ENCODE measurements around the gene KATNB1. TPM values are rescaled to one million over a fixed set of nuclear protein-coding genes. Genes with fewer than 3 reads are reported as not detected.

KATNB1 gene
- polyA plus RNA-seq, 2 of the 4 experiments (the other 2 are of a cell fraction), result 21.0 to 21.1 TPM

DNA sequence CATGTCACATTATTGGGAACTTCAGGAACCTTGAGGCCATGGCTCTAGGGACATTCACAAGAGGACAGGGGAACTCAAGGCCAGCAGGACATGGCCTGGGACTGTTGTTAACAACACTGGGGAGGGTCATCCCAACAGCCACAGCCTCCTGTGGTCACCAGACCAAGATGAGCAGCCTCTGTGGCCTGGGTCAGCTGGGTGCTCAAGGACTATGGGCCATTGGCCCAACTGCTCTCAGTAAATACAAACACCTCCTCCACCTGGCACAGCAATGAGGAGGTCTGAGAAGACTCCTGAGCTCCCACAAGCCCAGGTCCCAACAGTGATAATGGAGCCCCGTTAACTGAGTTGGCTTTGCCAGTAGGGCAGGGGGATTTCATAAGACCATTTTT lies 45.8 kb downstream of the KATNB1 start:
- DNase-seq (ENCODE audit: low read depth in 1 of 2, low spot score in 1 of 2) (no peak), ATAC-seq (no peak), FAIRE-seq (no peak)
- H3K9me3 ChIP-seq, result no peaks in the 10 kb centered on the region
- ChIA-PET POLR2A (interaction anchor here (1.1 kb wide), 2 partner anchors 16 to 19 kb away, joined by 3 to 6 read pairs; no protein-coding TSS in a partner anchor), CTCF (interaction anchor here (1.0 to 4.1 kb wide), 6 partner anchors 9 to 205 kb away, joined by 4 to 40 read pairs (median 6); no protein-coding TSS in a partner anchor)
- WGBS (ENCODE audit: missing lambda C conversion rate), result 50% methylated on average over 1 of the region's 1 CpG
- H3K4me2 ChIP-seq, result no peak overlapping the region
- H3K27ac ChIP-seq, result peak overlapping the region in 1 of 2 experiments; percentile 76; a peak in 3 of 6 replicates
- peaks cover 74% of the 10 kb centered on the region for H3K4me1 ChIP-seq
- no peak overlapping the region for H3K4me3 ChIP-seq
- TF ChIP-seq, protein P1, sequence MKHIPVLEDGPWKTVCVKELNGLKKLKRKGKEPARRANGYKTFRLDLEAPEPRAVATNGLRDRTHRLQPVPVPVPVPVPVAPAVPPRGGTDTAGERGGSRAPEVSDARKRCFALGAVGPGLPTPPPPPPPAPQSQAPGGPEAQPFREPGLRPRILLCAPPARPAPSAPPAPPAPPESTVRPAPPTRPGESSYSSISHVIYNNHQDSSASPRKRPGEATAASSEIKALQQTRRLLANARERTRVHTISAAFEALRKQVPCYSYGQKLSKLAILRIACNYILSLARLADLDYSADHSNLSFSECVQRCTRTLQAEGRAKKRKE (CRISPR knock-in tag; IDR thresholded peaks at IDR 0.05; ENCODE audit: low read depth), result no peak
- no peak for TF ChIP-seq RAD21 (conservative IDR thresholded peaks at IDR 0.05 in 1 of 2, IDR thresholded peaks at IDR 0.05 in 1 of 2)
- no peak for TF ChIP-seq NPAS2 (CRISPR knock-in tag; IDR thresholded peaks at IDR 0.05; ENCODE audit: borderline replicate concordance)
- TF ChIP-seq EP300 (IDR thresholded peaks at IDR 0.05), result no peak
- no peak for TF ChIP-seq CHD2 (IDR thresholded peaks at IDR 0.05; ENCODE audit: low read length, partially characterized antibody)
- no peak for TF ChIP-seq NFE2L2 (conservative IDR thresholded peaks at IDR 0.05; ENCODE audit: low read length)
- TF ChIP-seq JUNB (IDR thresholded peaks at IDR 0.05), result no peak
- TF ChIP-seq TP53 (CRISPR knock-in tag; IDR thresholded peaks at IDR 0.05), result no peak
- TF ChIP-seq RARB (CRISPR knock-in tag; IDR thresholded peaks at IDR 0.05), result no peak
- no peak for TF ChIP-seq NR3C1 (IDR thresholded peaks at IDR 0.05)
- TF ChIP-seq MYC (IDR thresholded peaks at IDR 0.05; ENCODE audit: borderline replicate concordance, low read length), result no peak
- TF ChIP-seq EHMT2 (IDR thresholded peaks at IDR 0.05; ENCODE audit: low read depth), result no peak
- TF ChIP-seq MAZ (IDR thresholded peaks at IDR 0.05; ENCODE audit: borderline replicate concordance, low read depth, low read length), result no peak

- no peak overlapping the region for H3K4me3 ChIP-seq
- 89% methylated on average over 10 of the region's 10 CpGs for WGBS (ENCODE audit: missing lambda C conversion rate)
- H3K4me2 ChIP-seq, result peak overlapping the region; percentile 24; the same call in 1 of the 3 replicates
- FAIRE-seq (no peak), DNase-seq (ENCODE audit: low read depth in 1 of 2, low spot score in 1 of 2) (no peak), ATAC-seq (0 out of 6 replicates have a peak, but pooled peaks have one; percentile 4 to 17)
- H3K4me1 ChIP-seq, result peaks cover 76% of the 10 kb centered on the region
- ChIA-PET POLR2A (interaction anchor here (1.1 to 1.3 kb wide), 3 partner anchors 13 to 18 kb away, joined by 3 to 6 read pairs (median 5); no protein-coding TSS in a partner anchor), CTCF (interaction anchor here (0.8 to 4.1 kb wide), 9 partner anchors 8 to 206 kb away, joined by 3 to 40 read pairs (median 4); no protein-coding TSS in a partner anchor)
- peak overlapping the region; percentile 40 to 76; a peak in 4 of 6 replicates for H3K27ac ChIP-seq
- H3K9me3 ChIP-seq, result no peaks in the 10 kb centered on the region
- TF ChIP-seq FOSL2 (IDR thresholded peaks at IDR 0.05), result no peak
- peak; percentile 40 for TF ChIP-seq FOSL2 (CRISPR knock-in tag; IDR thresholded peaks at IDR 0.05)
- TF ChIP-seq ZC3H11A (IDR thresholded peaks at IDR 0.05), result no peak
- no peak for TF ChIP-seq CBX8 (IDR thresholded peaks at IDR 0.05)
- TF ChIP-seq, protein P2, sequence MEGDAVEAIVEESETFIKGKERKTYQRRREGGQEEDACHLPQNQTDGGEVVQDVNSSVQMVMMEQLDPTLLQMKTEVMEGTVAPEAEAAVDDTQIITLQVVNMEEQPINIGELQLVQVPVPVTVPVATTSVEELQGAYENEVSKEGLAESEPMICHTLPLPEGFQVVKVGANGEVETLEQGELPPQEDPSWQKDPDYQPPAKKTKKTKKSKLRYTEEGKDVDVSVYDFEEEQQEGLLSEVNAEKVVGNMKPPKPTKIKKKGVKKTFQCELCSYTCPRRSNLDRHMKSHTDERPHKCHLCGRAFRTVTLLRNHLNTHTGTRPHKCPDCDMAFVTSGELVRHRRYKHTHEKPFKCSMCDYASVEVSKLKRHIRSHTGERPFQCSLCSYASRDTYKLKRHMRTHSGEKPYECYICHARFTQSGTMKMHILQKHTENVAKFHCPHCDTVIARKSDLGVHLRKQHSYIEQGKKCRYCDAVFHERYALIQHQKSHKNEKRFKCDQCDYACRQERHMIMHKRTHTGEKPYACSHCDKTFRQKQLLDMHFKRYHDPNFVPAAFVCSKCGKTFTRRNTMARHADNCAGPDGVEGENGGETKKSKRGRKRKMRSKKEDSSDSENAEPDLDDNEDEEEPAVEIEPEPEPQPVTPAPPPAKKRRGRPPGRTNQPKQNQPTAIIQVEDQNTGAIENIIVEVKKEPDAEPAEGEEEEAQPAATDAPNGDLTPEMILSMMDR (IDR thresholded peaks at IDR 0.05), result no peak
- no peak for TF ChIP-seq PHF8 (IDR thresholded peaks at IDR 0.05; ENCODE audit: borderline replicate concordance, low read depth)
- TF ChIP-seq KDM1A (IDR thresholded peaks at IDR 0.05; ENCODE audit: low read depth), result peak; percentile 90; the same call in 1 of the 2 replicates
- peak; percentile 77; the same call in 1 of the 2 replicates for TF ChIP-seq POLR2AphosphoS2 (conservative IDR thresholded peaks at IDR 0.05; ENCODE audit: low read length)
- no peak for TF ChIP-seq ZNF302 (CRISPR knock-in tag; IDR thresholded peaks at IDR 0.05)
- TF ChIP-seq, protein P3, sequence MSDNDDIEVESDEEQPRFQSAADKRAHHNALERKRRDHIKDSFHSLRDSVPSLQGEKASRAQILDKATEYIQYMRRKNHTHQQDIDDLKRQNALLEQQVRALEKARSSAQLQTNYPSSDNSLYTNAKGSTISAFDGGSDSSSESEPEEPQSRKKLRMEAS (IDR thresholded peaks at IDR 0.05), result no peak
- 0 out of 2 replicates have a peak, but pooled peaks have one; percentile 21 for TF ChIP-seq ESRRA (IDR thresholded peaks at IDR 0.05; ENCODE audit: borderline replicate concordance, low read length)
- TF ChIP-seq KDM5A (IDR thresholded peaks at IDR 0.05), result no peak
- no peak for TF ChIP-seq NPAS2 (CRISPR knock-in tag; IDR thresholded peaks at IDR 0.05; ENCODE audit: borderline replicate concordance)
Measured at GRCh38 chr16:57781741-57782606, 46.4 kb downstream of the KATNB1 start.

Data from A549 (cell line).